CD4-positive, alpha-beta T cell treated with Interleukin-21 for 1 hour (primary cell): ENCODE data around the gene CDK18.

ENCODE experiments used
- DNase-seq: peaks from one replicate; pipeline ENCODE4 v3.0.0-alpha.2; 2020

The CDK18 gene

GRCh38 chr1:205542367-205542766 lies 37.9 kb downstream of the CDK18 start:
- DNase-seq: no peak

DNA sequence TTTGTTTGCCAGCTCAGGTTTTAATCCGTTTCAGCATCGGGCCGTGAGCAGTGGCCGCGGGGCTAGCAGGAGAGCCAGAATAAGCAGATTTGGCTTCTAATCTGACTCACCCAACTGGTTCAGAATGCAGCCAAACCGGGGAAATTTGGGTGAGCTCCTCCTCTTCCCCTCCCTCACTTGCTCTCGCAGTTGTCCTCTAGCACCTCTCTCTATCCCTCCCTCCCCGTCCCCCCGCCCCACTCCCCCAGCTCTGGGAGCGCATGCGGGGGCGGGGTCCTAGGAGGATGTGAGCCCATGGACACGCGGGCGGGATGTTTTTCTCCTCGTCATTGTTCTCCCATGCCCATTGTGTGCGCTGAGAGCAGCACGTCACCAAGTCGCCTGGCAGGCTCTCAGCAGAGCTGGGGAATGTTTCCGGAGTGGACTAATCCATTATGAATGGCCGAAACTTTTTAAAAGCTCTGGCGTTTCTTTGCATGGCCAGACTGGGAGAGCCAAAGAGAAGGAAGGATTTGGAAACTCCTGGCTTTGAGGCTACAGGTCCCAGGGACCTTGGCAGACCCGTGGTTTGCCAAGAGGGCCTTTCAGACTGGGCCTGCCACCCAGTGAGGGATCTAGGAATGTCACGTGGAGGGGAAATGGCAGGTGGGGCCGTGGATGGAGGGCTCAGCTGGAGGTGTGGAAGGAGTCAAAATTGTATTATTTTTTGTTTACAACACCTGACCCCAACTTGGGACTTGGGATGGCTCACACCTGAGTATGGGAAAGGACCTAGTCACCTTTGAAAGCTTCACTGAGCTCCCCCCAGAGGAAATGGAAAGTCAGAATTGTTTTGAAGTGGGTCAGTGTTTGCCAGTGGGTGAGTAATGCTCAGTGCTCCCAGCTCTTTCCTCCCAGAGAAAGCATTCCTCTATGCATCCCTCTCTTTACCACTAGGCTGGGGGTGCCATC lies 39.2 kb downstream of the CDK18 start:
- DNase-seq: no peak

DNA sequence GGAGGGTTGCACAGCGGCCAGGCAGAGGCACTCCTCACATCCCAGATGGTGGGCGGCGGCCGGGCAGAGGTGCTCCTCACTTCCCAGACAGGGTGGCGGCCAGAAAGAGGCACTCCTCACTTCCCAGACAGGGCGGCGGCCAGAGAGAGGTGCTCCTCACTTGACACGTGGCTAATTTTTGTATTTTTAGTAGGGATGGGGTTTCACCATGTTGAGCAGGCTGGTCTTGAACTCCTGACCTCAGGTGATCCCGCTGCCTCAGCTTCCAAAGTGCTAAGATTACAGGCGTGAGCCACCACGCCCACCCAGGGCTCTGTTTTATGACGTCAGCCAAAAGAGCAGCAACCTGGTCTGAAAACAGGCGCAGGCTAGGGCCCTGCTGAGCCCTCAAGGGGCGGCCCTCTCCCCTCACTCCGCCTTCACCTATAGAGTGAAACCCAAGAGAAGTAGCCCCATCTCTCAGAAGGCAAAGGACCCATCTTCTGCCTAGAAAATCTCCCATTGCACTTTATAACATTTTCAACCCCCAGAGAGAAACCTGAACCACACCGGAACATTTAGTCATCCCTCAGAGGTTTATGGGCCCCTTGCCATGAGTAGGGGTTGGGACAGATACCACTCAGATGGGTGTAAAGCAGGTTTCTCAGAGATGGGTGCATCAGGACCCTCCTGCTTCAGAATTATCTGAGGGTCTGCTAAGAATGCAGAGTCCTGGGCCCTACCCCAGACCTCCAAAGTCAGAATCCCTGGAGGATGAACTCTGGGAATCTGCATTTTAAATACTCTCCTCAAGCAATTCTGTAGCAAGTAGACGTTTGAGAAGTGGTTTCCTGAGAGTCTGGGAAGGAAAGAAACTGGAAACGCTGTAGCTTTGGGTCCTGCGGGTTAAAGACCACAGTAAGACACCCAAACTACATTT lies 40.8 kb downstream of the CDK18 start:
- no peak for DNase-seq

GRCh38 chr1:205545991-205546390 lies 41.5 kb downstream of the CDK18 start:
- DNase-seq: no peak

DNA sequence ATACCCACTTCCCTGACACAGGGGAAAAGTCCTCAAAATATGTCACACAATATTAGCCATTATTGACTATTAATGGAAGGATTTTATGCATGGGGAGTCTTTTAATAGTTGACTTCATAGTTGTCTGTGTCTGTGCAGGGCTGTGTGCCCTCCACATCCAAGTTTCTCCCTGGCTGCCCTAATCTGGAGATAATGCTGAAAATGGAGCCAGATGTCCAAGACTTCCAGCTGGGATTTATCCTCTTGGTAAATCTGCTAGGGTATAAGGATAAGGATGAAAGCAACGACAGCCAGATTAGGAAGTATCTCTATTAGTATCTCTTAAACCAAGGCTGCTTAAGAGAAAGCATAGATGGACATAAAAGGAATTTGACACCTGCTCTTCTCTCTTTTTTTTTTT lies 42.1 kb downstream of the CDK18 start:
- no peak for DNase-seq

DNA sequence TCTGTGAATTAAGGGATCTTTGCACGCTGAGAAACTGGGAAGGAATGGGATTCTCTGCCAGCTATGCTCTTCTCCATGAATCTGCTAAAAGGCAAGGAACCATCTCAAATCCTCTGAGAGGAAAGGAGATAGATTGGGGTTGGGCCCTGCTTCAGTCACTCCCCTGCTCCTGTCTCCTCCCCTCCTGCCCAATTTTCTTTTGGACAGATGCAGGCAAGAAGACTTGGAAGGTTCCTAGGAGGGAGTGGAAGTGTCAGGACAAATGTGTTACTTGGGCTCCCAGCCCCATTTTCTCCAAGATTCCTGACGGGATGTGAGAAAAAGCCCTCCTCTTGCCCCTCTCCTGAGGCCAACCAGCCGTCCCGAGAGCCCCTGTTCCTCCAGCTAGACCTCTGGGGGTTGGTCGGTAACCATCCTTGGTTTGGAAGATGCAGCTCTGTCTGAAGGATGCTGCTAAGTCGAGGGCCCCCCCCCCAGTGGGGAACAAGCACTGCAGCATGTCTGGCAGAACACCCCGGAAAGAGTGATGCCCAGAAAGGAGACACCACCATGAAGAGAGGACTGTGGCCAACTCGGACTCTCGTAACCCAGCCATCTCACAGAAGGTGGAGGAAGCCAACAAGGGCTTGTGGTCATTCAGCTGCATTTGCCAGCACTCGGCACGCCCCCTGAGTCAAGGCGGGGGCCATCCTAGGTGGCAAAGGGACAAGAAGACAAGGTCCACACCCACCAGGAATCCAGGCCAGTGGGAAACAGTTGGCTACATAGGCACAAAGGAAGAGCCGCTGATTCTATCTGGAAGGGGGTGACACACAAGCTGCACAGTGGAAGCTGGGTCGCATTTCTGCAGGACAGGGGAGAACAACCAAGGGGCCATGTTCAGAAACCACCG lies 43.7 kb downstream of the CDK18 start:
- no peak for DNase-seq

DNA sequence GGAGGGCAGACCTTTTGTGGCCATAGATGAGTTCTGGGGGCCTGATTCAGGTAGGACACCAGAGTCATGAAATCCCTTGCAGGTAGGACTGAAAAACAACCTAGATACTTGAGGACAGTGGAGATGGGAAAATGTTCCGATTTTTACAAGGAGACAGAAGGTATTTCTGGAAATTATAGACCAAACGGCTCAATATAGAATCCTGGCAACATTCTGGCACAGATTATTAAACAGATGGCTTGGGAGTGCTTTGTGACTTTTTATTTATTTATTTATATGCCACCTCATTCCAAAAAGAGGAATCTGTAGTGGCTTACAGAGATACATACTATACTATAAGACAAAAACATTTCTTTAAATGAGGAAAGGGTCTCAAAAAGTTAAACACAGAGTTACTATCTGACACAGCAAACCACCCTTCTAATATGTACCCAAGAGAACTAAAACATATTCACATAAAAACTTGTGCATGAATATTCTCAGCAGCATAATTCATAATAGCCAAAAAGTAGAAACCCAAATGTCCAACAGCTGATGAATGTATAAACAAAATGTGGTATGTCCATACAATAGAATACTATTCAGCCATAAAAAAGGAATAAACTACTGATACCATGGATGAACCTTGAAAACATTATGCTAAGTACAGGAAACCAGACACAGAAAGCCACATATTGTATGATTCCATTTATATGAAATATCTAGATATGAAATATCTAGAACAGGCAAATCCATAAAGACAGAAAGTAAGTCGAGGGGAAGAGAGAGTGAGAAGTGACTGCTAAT lies 49.8 kb downstream of the CDK18 start:
- DNase-seq: no peak

GRCh38 chr1:205561501-205562203 lies 57.2 kb downstream of the CDK18 start:
- no peak for DNase-seq

- DNase-seq: no peak
Measured at GRCh38 chr1:205563927-205564441, 59.5 kb downstream of the CDK18 start.

DNA sequence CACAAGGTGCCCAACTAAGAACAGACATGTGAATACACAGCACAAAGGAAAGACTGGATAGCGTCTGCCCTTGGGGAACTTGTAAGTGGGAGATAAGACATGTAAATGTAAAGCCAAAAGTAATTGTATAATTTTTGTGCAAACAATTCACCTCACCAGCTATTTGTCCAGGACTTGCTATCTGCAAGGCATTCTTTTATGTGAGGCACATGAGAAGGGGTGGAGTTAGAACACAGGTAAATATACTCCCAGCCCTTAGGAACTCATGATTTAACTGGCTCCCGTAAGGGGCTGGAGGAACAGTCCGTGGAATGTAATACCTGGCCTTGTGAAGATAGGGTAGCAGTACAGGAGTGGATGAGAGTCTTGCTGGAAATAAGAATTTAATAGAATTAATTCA lies 61.3 kb downstream of the CDK18 start:
- no peak for DNase-seq

- DNase-seq: no peak
Measured at GRCh38 chr1:205567716-205568115, 63.2 kb downstream of the CDK18 start.

- no peak for DNase-seq
Measured at GRCh38 chr1:205568135-205568468, 63.6 kb downstream of the CDK18 start.

DNA sequence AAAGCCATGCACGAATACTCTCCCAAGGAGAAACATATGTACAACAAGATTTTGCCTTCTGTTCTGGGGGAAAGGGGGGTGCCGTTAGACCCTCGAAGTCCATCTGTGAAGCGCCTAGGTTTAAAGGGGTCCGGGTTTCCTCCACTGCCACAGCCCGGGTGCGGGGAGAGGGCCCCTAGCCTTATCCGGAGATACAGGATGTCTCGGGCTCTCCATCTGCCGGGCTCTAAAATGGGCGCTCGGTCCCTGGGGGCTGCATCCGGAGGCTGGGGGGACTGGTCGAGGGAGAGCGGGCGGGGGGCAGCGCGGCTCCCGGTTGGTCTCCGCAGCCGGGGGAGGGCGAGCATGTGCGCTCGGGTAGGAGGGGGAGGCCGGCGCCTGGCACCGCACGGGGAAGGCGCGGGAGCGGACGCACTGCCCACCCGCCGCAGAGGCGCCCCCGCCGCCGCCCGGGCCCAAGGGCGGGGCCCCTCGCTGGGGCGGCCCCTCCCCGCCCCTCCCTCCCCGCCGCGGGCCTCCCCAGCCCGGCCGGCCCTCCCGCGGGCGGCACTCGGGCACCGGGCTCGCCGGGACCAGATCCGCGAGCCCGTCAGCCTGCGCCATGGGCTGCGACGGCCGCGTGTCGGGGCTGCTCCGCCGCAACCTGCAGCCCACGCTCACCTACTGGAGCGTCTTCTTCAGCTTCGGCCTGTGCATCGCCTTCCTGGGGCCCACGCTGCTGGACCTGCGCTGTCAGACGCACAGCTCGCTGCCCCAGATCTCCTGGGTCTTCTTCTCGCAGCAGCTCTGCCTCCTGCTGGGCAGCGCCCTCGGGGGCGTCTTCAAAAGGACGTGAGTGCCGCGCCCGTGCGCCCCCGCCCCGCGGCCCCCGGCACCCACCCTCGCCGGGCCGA lies 64.2 kb downstream of the CDK18 start:
- DNase-seq: no peak

DNA sequence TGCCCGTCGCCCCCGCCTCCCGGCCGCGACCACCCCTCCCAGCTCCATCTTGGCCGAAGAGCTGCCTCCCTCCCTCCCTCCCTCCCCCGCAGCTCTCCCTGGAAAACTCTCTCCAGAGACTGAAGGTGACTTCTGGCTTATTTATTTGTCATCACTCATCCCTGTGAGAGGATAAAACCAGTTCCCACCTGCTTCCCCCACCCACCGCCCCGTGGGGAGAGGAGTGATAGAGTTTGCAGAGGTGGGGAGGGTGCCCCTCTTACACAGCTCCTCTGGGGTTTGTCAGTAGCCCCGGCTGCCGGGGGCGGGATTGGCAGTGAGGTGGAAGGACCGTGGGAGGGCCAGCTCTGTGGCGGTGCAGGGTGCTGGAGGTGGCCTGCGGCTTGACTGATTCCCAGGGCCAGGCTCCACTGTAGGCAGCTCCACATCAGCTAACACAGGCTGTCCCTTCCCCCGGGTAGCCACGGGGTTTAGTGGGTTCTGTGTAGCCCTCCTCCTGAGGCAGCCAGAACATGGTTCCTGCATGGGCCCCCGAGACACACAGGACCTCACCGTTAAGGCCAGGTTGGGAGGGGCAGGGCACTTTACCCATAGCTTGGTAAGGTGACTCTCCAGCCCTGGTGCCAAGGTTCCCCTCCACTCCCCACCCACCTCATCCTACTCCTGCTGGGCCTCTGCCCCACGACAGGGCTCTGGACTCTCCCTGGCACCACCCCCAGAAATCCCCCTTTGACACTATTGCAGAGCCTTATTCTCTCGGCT lies 65.1 kb downstream of the CDK18 start:
- no peak for DNase-seq

GRCh38 chr1:205570173-205570501 lies 65.7 kb downstream of the CDK18 start:
- DNase-seq: no peak

DNA sequence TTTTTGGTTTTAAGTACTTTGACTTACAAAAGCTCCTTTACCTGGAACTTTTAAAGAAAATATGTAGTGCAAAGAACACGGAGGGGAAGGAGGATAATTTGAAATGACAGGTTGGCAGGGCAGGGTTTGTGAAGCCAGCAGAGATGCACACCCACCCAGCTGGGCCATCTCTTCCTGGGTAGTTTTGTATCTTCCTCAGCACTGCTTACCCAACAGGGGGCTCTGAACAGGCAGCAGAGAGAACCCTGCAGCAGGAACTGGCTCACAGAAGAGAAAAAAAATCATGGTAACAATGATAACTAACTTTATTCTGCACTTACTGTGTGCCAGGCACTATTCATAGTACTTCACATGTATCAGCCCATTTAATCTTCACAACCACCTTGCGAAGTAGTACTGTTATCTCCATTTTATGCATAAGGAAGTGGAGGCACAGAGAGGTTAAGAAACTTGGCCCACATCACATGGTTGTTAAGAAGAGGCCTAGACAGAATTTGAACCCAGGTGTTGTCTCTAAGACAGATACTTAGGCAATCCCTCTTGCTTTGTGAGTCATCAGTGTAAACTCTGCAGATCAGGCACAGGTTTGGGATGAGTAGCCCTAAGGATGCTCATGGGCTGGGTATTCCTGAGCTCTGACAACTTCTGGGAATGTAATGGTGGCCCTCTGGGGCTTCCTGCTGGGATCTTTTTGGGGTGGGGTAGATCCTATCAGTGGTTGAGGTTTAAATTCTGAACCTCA lies 66.5 kb downstream of the CDK18 start:
- no peak for DNase-seq

- no peak for DNase-seq
Measured at GRCh38 chr1:205571747-205572146, 67.3 kb downstream of the CDK18 start.

DNA sequence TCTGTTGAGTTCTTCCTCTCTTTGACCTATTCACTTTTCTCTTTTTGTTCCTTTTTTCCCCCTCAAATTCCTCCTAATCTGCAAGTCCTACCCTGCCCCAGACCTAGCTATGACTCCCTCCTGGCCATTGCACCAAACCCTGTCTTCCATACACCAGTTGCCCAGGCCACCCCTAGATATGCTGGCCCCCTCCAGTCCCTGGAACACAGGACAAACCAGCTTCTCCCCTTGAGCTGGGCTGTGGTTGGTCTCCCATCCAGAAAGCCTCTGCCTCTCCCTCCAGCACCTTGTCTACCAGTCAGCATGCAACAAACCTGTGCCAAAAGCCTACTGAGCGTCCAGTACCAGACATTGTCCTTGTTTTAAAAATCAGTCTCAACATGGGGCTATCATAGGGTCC lies 68.0 kb downstream of the CDK18 start:
- no peak for DNase-seq
